K562 (cell line): ENCODE data around the gene FAM174C. TPM values are rescaled to one million over a fixed set of nuclear protein-coding genes. Genes with fewer than 3 reads are reported as not detected.

Source experiments
- ARID1B ChIP-seq: fragments of 450-650 bp; IDR thresholded peaks from 2 replicates; pipeline ENCODE4 v1.6.1; 2016; ENCODE audit warnings: antibody characterized with exemption, mild to moderate bottlenecking, inconsistent platforms
- CBX3 ChIP-seq, 2 experiments: IDR thresholded peaks; 1 replicate in 1 of 2; 2 replicates in 1 of 2; pipeline ENCODE4 v1.6.1; 2012; ENCODE audit warnings: inconsistent platforms in 2 of 2, low read length in 2 of 2, borderline replicate concordance in 1 of 2, control low read depth in 1 of 2
- HDAC1 ChIP-seq, 2 experiments: fragments of 450-650 bp; IDR thresholded peaks; 2 replicates each; pipeline ENCODE4 v1.6.1; 2016 to 2017; ENCODE audit warnings: inconsistent platforms in 1 of 2, mild to moderate bottlenecking in 1 of 2, moderate library complexity in 1 of 2
- NCOA2 ChIP-seq, 2 experiments: fragments of 450-650 bp; IDR thresholded peaks; 2 replicates each; pipeline ENCODE4 v1.6.1; 2018; ENCODE audit warnings: mild to moderate bottlenecking in 2 of 2, moderate library complexity in 1 of 2; ENCODE audit not compliant: partially characterized antibody in 2 of 2
- NCOA4 ChIP-seq: fragments of 450-650 bp; IDR thresholded peaks from 2 replicates; pipeline ENCODE4 v1.6.1; 2018; ENCODE audit warnings: mild to moderate bottlenecking; ENCODE audit not compliant: partially characterized antibody
- NFATC3 ChIP-seq: fragments of 450-650 bp; IDR thresholded peaks from 2 replicates; pipeline ENCODE4 v1.6.1; 2017; ENCODE audit warnings: mild to moderate bottlenecking
- NFIX ChIP-seq: fragments of 250-450 bp; sonication (Bioruptor Pico); IDR thresholded peaks from 2 replicates; pipeline ENCODE4 v1.4.0; 2020; ENCODE audit warnings: low read depth, mild to moderate bottlenecking, moderate library complexity
- PKNOX1 ChIP-seq: fragments of 450-650 bp; IDR thresholded peaks from 2 replicates; pipeline ENCODE4 v1.6.1; 2016
- PURB ChIP-seq: sonication (generic); formaldehyde crosslinking; IDR thresholded peaks from 2 replicates; pipeline ENCODE4 v1.9.0; 2021; ENCODE audit warnings: low read depth, mild to moderate bottlenecking, missing genetic modification reagents
- SFPQ ChIP-seq: fragments of 200-400 bp; formaldehyde crosslinking; IDR thresholded peaks from 2 replicates; pipeline ENCODE4 v1.6.1; 2017; ENCODE audit warnings: mild to moderate bottlenecking, low read depth, low read length, moderate library complexity
- SMARCA5 ChIP-seq: fragments of 450-650 bp; IDR thresholded peaks from 2 replicates; pipeline ENCODE4 v1.6.1; 2016
- SMARCE1 ChIP-seq: fragments of 450-650 bp; IDR thresholded peaks from 2 replicates; pipeline ENCODE4 v1.7.1; 2016; ENCODE audit warnings: mild to moderate bottlenecking
- ZBTB7A ChIP-seq: IDR thresholded peaks from 2 replicates; pipeline ENCODE4 v1.6.1; 2011; ENCODE audit warnings: low read depth, mild to moderate bottlenecking, low read length, moderate library complexity, borderline replicate concordance; ENCODE audit not compliant: control insufficient read depth
- ZC3H8 ChIP-seq: fragments of 450-650 bp; IDR thresholded peaks from 2 replicates; pipeline ENCODE4 v1.6.1; 2017
- ZNF263 ChIP-seq: sonication (generic); formaldehyde crosslinking; IDR thresholded peaks from 2 replicates; pipeline ENCODE4 v1.8.0; 2022; ENCODE audit warnings: mild to moderate bottlenecking, missing genetic modification reagents, borderline replicate concordance
- ZNF274 ChIP-seq: IDR thresholded peaks from 2 replicates; pipeline ENCODE4 v1.6.1; 2011; ENCODE audit warnings: low read depth, mild to moderate bottlenecking, low read length, moderate library complexity, borderline replicate concordance
- ZNF354B ChIP-seq: fragments of 250-450 bp; sonication (Bioruptor Pico); IDR thresholded peaks from 2 replicates; pipeline ENCODE4 v1.4.0; 2020
- ZNF655 ChIP-seq: fragments of 250-450 bp; sonication (Bioruptor Pico); IDR thresholded peaks from 2 replicates; pipeline ENCODE4 v1.5.0; 2021
- ZNF77 ChIP-seq: fragments of 250-450 bp; sonication (Bioruptor Pico); IDR thresholded peaks from 2 replicates; pipeline ENCODE4 v1.5.0; 2020
- polyA plus RNA-seq, 8 experiments: library from polyadenylated mRNA; depleted of rRNA in 4 of 8; stranded (reverse) in 5 of 8; unstranded in 3 of 8; fragments of >200 nt; fragmentation: Nextera tagmentation in 2 of 8; fragmentation: Illumina TruSeq in 1 of 8; extraction: Ambion mirVana in 2 of 8; extraction: Trizol in 1 of 8; gene quantifications; 2 replicates each; pipeline versions ENCODE4 v1.2.1 to v1.2.3, GENCODE V29; 2011 to 2014; ENCODE audit warnings: inconsistent platforms in 1 of 8, missing spikeins in 1 of 8
- total RNA-seq, 7 experiments: library from RNA; depleted of rRNA in 6 of 7; stranded (reverse); fragments of >200 nt in 6 of 7; fragmentation: Illumina TruSeq in 2 of 7; extraction: Trizol in 2 of 7; gene quantifications; 2 replicates each; pipeline versions ENCODE4 v1.2.1 to v1.2.3, GENCODE V29; 2011 to 2021; ENCODE audit warnings: low replicate concordance in 1 of 7
- TF ChIP-seq, protein P1 (sequence below), 3 experiments: fragments of 200-800 bp in 1 of 3; sonication (Bioruptor generic) in 1 of 3; sonication (generic) in 1 of 3; formaldehyde crosslinking in 1 of 3; IDR thresholded peaks; 2 replicates each; pipeline versions ENCODE4 v1.6.1 to v1.8.0; 2016 to 2022; ENCODE audit warnings: mild to moderate bottlenecking in 2 of 3, missing compliant biosample characterization in 2 of 3, missing genetic modification characterization in 2 of 3, missing genetic modification reagents in 1 of 3
- TF ChIP-seq, protein P2 (sequence below): fragments of 200-800 bp; sonication (Bioruptor generic); IDR thresholded peaks from 2 replicates; pipeline ENCODE4 v1.6.1; 2017; ENCODE audit warnings: missing genetic modification characterization, missing compliant biosample characterization

Gene FAM174C
- total and polyA plus RNA-seq, 9 of the 15 experiments (the other 6 are each of a cell fraction or from before 2014, with no cell fraction given): 0.66 to 89.6 (median 20.3) TPM

DNA sequence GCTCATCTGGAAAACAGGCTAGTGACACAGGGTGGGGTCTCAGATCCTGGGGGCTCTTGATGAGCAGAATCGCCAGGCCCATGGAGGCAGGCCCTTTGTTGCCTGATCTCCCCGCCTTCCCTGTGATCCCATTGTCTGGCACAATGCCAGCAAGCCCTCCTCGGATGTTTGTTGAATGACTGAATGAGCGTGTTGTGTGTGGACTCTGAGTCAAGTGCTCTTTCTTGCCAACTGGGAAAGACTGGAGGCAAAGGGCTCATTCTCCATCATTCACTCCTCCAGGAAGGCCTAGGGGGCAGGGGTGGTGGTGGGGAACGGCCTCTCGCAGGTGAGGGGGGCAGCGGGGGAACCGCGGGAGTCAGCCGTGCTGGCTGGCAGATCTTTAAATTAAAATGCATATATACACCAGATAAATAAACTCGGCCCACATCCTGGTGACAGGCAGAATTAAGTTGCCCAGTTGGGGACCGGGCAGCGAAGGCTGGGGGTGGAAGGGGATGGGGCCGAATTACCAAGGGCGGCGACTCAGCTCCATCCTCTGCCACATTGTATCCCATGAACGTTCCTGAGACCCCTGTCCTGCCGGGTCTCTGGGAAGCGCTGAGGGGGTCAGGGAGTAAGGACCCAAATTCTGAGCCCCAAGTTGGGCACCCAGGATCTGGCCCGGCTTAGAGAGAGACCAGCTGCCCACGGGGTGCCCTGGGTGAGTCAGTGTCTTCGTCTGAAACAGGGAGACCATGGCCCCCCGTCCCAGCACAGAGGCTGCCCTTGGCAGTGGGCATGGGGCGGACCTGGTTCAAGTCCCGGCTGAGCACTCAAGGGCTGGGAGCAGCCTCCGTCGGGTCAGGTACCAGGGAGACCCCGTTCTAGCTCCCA, 34.9 kb downstream of the FAM174C start (continued):
- TF ChIP-seq HDAC1 (IDR thresholded peaks at IDR 0.05): 0 out of 4 replicates have a peak, but pooled peaks have one; percentile 37 to 42
- 0 out of 2 replicates have a peak, but pooled peaks have one; percentile 6 for TF ChIP-seq PKNOX1
- peak; percentile 96 for TF ChIP-seq SMARCA5
- TF ChIP-seq PURB: no peak
- no peak for TF ChIP-seq NCOA2 (IDR thresholded peaks at IDR 0.05; ENCODE audit: partially characterized antibody in 2 of 2)
- TF ChIP-seq, protein P1, sequence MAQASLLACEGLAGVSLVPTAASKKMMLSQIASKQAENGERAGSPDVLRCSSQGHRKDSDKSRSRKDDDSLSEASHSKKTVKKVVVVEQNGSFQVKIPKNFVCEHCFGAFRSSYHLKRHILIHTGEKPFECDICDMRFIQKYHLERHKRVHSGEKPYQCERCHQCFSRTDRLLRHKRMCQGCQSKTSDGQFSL (CRISPR knock-in tag; IDR thresholded peaks at IDR 0.05): no peak
- TF ChIP-seq, protein P1 (tag; IDR thresholded peaks at IDR 0.05): no peak
- no peak for TF ChIP-seq ZC3H8
- TF ChIP-seq NFIX (CRISPR knock-in tag): peak; percentile 85
- no peak for TF ChIP-seq NFATC3
- TF ChIP-seq SMARCE1: no peak
- no peak for TF ChIP-seq NCOA4
- TF ChIP-seq CBX3 (IDR thresholded peaks at IDR 0.05; ENCODE audit: borderline replicate concordance in 1 of 2, low read length in 2 of 2): peak in 1 of 2 experiments; percentile 80; a peak in 2 of 3 replicates
- TF ChIP-seq, protein P2, sequence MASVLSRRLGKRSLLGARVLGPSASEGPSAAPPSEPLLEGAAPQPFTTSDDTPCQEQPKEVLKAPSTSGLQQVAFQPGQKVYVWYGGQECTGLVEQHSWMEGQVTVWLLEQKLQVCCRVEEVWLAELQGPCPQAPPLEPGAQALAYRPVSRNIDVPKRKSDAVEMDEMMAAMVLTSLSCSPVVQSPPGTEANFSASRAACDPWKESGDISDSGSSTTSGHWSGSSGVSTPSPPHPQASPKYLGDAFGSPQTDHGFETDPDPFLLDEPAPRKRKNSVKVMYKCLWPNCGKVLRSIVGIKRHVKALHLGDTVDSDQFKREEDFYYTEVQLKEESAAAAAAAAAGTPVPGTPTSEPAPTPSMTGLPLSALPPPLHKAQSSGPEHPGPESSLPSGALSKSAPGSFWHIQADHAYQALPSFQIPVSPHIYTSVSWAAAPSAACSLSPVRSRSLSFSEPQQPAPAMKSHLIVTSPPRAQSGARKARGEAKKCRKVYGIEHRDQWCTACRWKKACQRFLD (CRISPR knock-in tag): no peak
- TF ChIP-seq ZNF354B (CRISPR knock-in tag): no peak
- no peak for TF ChIP-seq ZNF77 (CRISPR knock-in tag)
- no peak for TF ChIP-seq ARID1B
- TF ChIP-seq ZNF274: no peak
- 0 out of 2 replicates have a peak, but pooled peaks have one; percentile 13 for TF ChIP-seq ZBTB7A
- no peak for TF ChIP-seq ZNF655 (CRISPR knock-in tag)
- TF ChIP-seq ZNF263 (CRISPR knock-in tag): no peak
- TF ChIP-seq SFPQ: no peak
